Measurements from ENCODE around the gene CORIN. TPM values are rescaled to one million over a fixed set of nuclear protein-coding genes. Genes with fewer than 3 reads are reported as not detected.

CORIN gene
- total RNA-seq, 6 experiments from 2014 or later: 0.12 to 0.44 (median 0.16) TPM; not detected in 1

DNA sequence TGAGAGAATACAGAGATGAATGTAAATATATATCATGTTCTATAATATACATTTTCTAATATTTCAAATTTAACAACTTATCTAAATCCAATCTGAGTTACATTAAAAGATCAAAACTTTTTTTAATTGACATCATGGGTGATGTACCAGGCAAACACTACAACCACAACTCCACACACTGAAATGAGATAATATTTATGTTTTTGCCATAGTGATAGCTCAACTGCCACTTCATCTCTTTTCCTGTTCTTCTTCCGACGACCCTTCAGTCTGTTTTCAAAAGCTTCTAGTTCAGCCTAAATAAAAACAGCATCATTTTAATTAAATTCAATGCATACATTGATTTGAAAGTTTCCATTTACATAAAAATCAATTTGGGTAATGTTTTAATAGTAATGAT, 10.2 kb upstream of the CORIN start:
- intact Hi-C loops (cut with DNase I): no loop called here
- Histone ChIP-seq H3K27me3 (no peaks in the 10 kb centered on the region), H3K4me1 (no peaks in the 10 kb centered on the region), H3K36me3 (peaks cover 0 to 9% (median 1%) of the 10 kb centered on the region in 4 donors), H3K27ac (no peak overlapping the region), H3K4me3 (no peak overlapping the region), H3K9me3 (no peaks in the 10 kb centered on the region)
- 80% methylated on average over 2 of the region's 2 CpGs for WGBS (ENCODE audit: insufficient coverage, low coverage, low lambda C conversion rate, missing lambda C conversion rate)
- TF ChIP-seq, protein P1, sequence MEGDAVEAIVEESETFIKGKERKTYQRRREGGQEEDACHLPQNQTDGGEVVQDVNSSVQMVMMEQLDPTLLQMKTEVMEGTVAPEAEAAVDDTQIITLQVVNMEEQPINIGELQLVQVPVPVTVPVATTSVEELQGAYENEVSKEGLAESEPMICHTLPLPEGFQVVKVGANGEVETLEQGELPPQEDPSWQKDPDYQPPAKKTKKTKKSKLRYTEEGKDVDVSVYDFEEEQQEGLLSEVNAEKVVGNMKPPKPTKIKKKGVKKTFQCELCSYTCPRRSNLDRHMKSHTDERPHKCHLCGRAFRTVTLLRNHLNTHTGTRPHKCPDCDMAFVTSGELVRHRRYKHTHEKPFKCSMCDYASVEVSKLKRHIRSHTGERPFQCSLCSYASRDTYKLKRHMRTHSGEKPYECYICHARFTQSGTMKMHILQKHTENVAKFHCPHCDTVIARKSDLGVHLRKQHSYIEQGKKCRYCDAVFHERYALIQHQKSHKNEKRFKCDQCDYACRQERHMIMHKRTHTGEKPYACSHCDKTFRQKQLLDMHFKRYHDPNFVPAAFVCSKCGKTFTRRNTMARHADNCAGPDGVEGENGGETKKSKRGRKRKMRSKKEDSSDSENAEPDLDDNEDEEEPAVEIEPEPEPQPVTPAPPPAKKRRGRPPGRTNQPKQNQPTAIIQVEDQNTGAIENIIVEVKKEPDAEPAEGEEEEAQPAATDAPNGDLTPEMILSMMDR (IDR thresholded peaks at IDR 0.05): no peak
- no peak for TF ChIP-seq POLR2A (IDR thresholded peaks at IDR 0.05)
- ATAC-seq (no peak), DNase-seq (no peak)

DNA sequence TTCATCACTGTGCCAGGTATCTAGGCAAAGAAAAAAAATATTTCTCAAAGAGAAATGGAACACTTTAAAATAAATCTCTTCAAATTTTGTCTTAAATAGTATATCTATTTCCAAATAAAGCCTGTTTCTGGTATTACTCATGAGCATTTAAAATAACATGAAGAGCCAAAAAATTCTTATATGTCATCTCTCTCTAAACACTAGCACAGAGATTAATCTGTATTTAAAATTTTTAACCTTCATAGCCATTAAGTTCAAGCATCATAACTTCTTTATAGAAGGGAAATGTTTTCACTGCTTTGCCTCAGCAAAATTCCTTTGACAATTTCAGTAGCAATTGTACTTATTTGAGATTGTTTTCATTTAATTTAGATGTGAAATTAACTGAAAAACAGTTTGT, 5.1 kb upstream of the CORIN start:
- Histone ChIP-seq H3K27me3 (no peaks in the 10 kb centered on the region), H3K27ac (no peak overlapping the region), H3K36me3 (peaks cover 0 to 4% (median 0%) of the 10 kb centered on the region in 4 donors), H3K4me1 (no peaks in the 10 kb centered on the region), H3K9me3 (no peaks in the 10 kb centered on the region), H3K4me3 (no peak overlapping the region)
- TF ChIP-seq, protein P1 (IDR thresholded peaks at IDR 0.05): no peak
- ATAC-seq (no peak), DNase-seq (no peak)
- intact Hi-C loops (cut with DNase I): no loop called here

DNA sequence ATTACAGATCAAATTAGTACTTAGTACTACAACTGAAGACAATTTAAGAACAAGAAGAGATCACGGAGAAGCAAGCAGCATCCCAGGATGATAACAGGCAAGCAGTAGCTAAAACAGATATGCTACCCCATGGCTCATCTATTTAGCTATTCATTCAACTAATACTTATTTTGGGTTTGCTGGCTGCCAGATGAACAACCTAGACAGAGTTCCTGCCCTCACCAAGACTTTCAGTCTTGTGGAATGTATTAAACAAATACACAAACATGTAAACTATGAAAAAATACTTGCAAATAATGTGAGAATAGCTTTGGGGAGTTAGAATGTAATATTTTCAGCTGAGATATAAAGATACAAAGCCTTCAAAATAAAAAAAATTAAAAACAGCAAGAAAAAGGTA, 2.4 kb upstream of the CORIN start:
- intact Hi-C loops (cut with DNase I): no loop called here
- Histone ChIP-seq H3K9me3 (no peaks in the 10 kb centered on the region), H3K4me1 (peaks cover 0 to 16% (median 0%) of the 10 kb centered on the region in 4 donors), H3K27me3 (no peaks in the 10 kb centered on the region), H3K27ac (no peak overlapping the region), H3K4me3 (no peak overlapping the region), H3K36me3 (peaks cover 0 to 4% (median 0%) of the 10 kb centered on the region in 4 donors)
- DNase-seq (no peak), ATAC-seq (no peak)
- 86% methylated on average over 1 of the region's 1 CpG for WGBS (ENCODE audit: insufficient coverage, low coverage, low lambda C conversion rate, missing lambda C conversion rate)
- TF ChIP-seq, protein P1 (IDR thresholded peaks at IDR 0.05): no peak
- no peak for TF ChIP-seq POLR2A (IDR thresholded peaks at IDR 0.05)

DNA sequence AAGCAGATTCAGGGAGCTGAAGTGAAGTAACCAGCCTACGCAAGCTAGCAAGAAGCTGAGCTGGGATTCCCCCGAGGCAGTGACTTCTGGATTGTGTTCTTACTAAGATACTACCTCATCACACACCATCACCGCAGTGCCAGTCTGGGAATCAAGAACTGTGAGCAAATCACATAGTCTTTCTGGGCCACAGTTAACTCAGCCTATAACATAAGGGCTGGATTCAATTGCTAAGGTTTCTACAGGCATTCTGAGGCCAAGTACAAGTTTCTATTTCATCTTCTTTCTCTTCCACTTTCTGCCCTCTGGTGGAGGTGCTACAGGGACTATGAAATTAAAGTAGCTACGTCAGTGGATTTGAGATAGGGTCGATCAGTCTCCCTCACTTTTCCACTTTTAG, 1.4 kb upstream of the CORIN start:
- Histone ChIP-seq H3K36me3 (peaks cover 0 to under 1% (median 0%) of the 10 kb centered on the region in 4 donors), H3K27ac (no peak overlapping the region), H3K9me3 (no peaks in the 10 kb centered on the region), H3K4me1 (peaks cover 0 to 16% (median 0%) of the 10 kb centered on the region in 4 donors), H3K4me3 (no peak overlapping the region), H3K27me3 (no peaks in the 10 kb centered on the region)
- ATAC-seq (peak in 1 of 4 donors; percentile 5), DNase-seq (no peak)
- WGBS (ENCODE audit: insufficient coverage, low coverage, low lambda C conversion rate, missing lambda C conversion rate): 62% methylated on average over 5 of the region's 5 CpGs
- TF ChIP-seq POLR2A (IDR thresholded peaks at IDR 0.05): no peak
- TF ChIP-seq, protein P1 (IDR thresholded peaks at IDR 0.05): peak in 3 of 4 donors; percentile 29 to 33 (median 31)
- intact Hi-C loops (cut with DNase I): loop anchor here (10.0 kb wide), 2 partner anchors 134 to 154 kb away; no protein-coding TSS in a partner anchor

DNA sequence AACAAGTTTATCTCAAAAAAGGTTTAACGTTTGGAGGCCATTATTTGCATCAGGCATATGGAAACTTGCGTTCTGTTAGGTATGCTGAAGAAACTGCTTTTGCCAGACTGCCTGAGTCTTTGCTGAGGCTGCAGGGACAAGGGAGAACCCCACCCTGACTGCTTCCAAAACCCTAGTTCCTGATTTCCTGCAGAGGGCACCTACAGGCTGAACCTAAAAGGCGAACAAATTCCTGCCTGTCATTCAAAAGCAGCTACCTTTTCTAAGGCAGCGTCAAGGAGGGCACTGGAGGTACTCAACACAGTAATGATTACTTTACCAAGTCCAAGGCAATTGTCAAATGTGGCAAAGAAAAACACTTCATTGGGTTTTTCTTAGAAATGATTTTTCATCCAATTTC, 578 bp upstream of the CORIN start:
- no peaks in the 10 kb centered on the region for H3K36me3 ChIP-seq
- DNase-seq (no peak), ATAC-seq (no peak)
- WGBS (ENCODE audit: insufficient coverage, low coverage, low lambda C conversion rate, missing lambda C conversion rate): 71% methylated on average over 4 of the region's 4 CpGs
- H3K27me3 ChIP-seq: no peaks in the 10 kb centered on the region
- H3K27ac ChIP-seq: no peak overlapping the region
- intact Hi-C loops (cut with DNase I): loop anchor here (10.0 kb wide), 2 partner anchors 134 to 154 kb away; no protein-coding TSS in a partner anchor
- peaks cover 0 to under 1% (median 0%) of the 10 kb centered on the region in 4 donors for H3K9me3 ChIP-seq
- TF ChIP-seq, protein P1 (IDR thresholded peaks at IDR 0.05): no peak
- H3K4me1 ChIP-seq: peaks cover 0 to 16% (median 0%) of the 10 kb centered on the region in 4 donors
- H3K4me3 ChIP-seq: no peak overlapping the region
